HEK293T (cell line): Measurements from ENCODE around the gene SEMA4A.

ENCODE experiments used
- ARNT ChIP-seq: fragments of 450-650 bp; IDR thresholded peaks from 2 replicates; pipeline ENCODE4 v1.6.1; 2017; ENCODE audit warnings: mild to moderate bottlenecking
- BHLHE40 ChIP-seq: fragments of 450-650 bp; IDR thresholded peaks from 2 replicates; pipeline ENCODE4 v1.6.1; 2016; ENCODE audit warnings: mild to moderate bottlenecking, moderate library complexity, borderline replicate concordance
- ELF4 ChIP-seq: fragments of 450-650 bp; IDR thresholded peaks from 2 replicates; pipeline ENCODE4 v1.6.1; 2017; ENCODE audit warnings: antibody characterized with exemption
- FOXA1 ChIP-seq: fragments of 450-650 bp; IDR thresholded peaks from 2 replicates; pipeline ENCODE4 v1.6.1; 2016; ENCODE audit warnings: mild to moderate bottlenecking
- FOXK2 ChIP-seq: fragments of 450-650 bp; IDR thresholded peaks from 2 replicates; pipeline ENCODE4 v1.6.1; 2016; ENCODE audit warnings: mild to moderate bottlenecking
- FOXM1 ChIP-seq: fragments of 450-650 bp; IDR thresholded peaks from 2 replicates; pipeline ENCODE4 v1.6.1; 2017; ENCODE audit warnings: mild to moderate bottlenecking, borderline replicate concordance
- HDGF ChIP-seq: fragments of 450-650 bp; IDR thresholded peaks from 2 replicates; pipeline ENCODE4 v1.6.1; 2017; ENCODE audit warnings: antibody characterized with exemption, borderline replicate concordance
- L3MBTL2 ChIP-seq: fragments of 450-650 bp; conservative IDR thresholded peaks from 2 replicates; pipeline ENCODE4 v1.6.1; 2016; ENCODE audit warnings: mild to moderate bottlenecking
- LEF1 ChIP-seq: fragments of 450-650 bp; IDR thresholded peaks from 2 replicates; pipeline ENCODE4 v1.6.1; 2017; ENCODE audit warnings: mild to moderate bottlenecking, borderline replicate concordance
- PKNOX1 ChIP-seq: fragments of 450-650 bp; IDR thresholded peaks from 2 replicates; pipeline ENCODE4 v1.6.1; 2016
- SP1 ChIP-seq: fragments of 450-650 bp; IDR thresholded peaks from 2 replicates; pipeline ENCODE4 v1.6.1; 2017
- SUZ12 ChIP-seq: fragments of 450-650 bp; IDR thresholded peaks from 2 replicates; pipeline ENCODE4 v1.6.1; 2016; ENCODE audit warnings: mild to moderate bottlenecking
- TARDBP ChIP-seq: fragments of 450-650 bp; IDR thresholded peaks from 2 replicates; pipeline ENCODE4 v1.6.1; 2016
- ZNF384 ChIP-seq: fragments of 450-650 bp; IDR thresholded peaks from 2 replicates; pipeline ENCODE4 v1.6.1; 2016

- TF ChIP-seq SUZ12, result no peak
- TF ChIP-seq SP1, result no peak
- TF ChIP-seq LEF1, result no peak
- TF ChIP-seq ELF4, result no peak
- TF ChIP-seq TARDBP, result no peak
- TF ChIP-seq FOXM1, result no peak
- no peak for TF ChIP-seq FOXA1
- no peak for TF ChIP-seq FOXK2
- no peak for TF ChIP-seq ZNF384
- TF ChIP-seq BHLHE40, result no peak
- TF ChIP-seq PKNOX1, result no peak
- no peak for TF ChIP-seq HDGF
- TF ChIP-seq L3MBTL2, result no peak
- no peak for TF ChIP-seq ARNT
Measured at GRCh38 chr1:156204686-156205085, 51.3 kb downstream of the SEMA4A start.
